Measurements from ENCODE around the gene MEF2D.

The MEF2D gene

GRCh38 chr1:156511644-156512043 is 11.1 kb upstream of the MEF2D start:
- peaks cover 6% of the 10 kb centered on the region; the same call in 1 of the 2 replicates for H3K4me1 ChIP-seq (ENCODE audit: insufficient read depth, low read length)
- H3K9ac ChIP-seq (ENCODE audit: low read depth, low read length), result no peak overlapping the region
- no peaks in the 10 kb centered on the region for H3K9me3 ChIP-seq (ENCODE audit: control insufficient read depth, insufficient read depth, low read length)
- H3K36me3 ChIP-seq (ENCODE audit: insufficient read depth, low read length), result no peaks in the 10 kb centered on the region

DNA sequence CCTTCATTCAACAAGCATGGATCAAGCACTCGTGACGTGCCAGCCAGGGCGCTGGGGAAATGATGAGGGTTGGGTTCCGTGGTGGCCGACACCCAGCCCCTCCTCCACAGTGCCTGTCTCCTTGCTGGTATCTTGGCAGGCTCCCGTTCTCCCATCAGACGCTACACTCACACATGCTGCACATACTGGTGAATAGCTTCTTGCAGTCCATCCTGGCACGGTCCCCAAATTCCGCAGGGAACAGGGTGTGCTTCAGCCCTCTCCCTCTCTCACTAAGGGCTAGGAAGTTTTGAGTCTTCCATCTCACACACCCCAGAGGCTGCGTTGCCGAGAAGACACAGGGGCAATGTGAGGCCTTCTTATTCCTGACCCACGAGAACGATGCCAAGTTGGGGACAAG is 10.1 kb upstream of the MEF2D start:
- no peak overlapping the region for H3K9ac ChIP-seq (ENCODE audit: low read depth, low read length)

GRCh38 chr1:156509424-156510034 is 9.0 kb upstream of the MEF2D start:
- no peak overlapping the region for H3K9ac ChIP-seq (ENCODE audit: low read depth, low read length)
- H3K4me1 ChIP-seq (ENCODE audit: insufficient read depth, low read length), result peaks cover 9% of the 10 kb centered on the region
- no peaks in the 10 kb centered on the region for H3K9me3 ChIP-seq (ENCODE audit: control insufficient read depth, insufficient read depth, low read length)
- no peaks in the 10 kb centered on the region for H3K36me3 ChIP-seq (ENCODE audit: insufficient read depth, low read length)

More for the DNA sequence above, 10.1 kb upstream of the MEF2D start:
- H3K4me1 ChIP-seq (ENCODE audit: insufficient read depth, low read length), result peaks cover 6% of the 10 kb centered on the region; the same call in 1 of the 2 replicates
- no peaks in the 10 kb centered on the region for H3K36me3 ChIP-seq (ENCODE audit: insufficient read depth, low read length)
- no peaks in the 10 kb centered on the region for H3K9me3 ChIP-seq (ENCODE audit: control insufficient read depth, insufficient read depth, low read length)

DNA sequence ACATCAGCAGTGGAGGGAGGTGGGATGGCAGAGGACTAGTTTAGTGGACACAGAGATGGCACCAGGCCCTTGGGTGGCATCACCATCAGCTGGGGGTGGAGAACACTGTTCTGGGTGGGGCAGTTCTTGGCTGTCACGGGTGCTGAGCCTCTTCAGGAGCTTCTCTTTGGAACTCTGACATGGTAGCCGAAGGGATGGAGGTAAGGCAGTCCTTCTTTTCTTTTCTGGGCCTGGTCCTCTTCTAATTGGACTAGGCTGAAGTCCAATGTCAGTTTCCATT is 8.3 kb upstream of the MEF2D start:
- no peak overlapping the region for H3K9ac ChIP-seq (ENCODE audit: low read depth, low read length)
- no peaks in the 10 kb centered on the region for H3K9me3 ChIP-seq (ENCODE audit: control insufficient read depth, insufficient read depth, low read length)
- H3K36me3 ChIP-seq (ENCODE audit: insufficient read depth, low read length), result no peaks in the 10 kb centered on the region
- H3K4me1 ChIP-seq (ENCODE audit: insufficient read depth, low read length), result peaks cover 15% of the 10 kb centered on the region

GRCh38 chr1:156508205-156508954 is 7.8 kb upstream of the MEF2D start:
- H3K4me1 ChIP-seq (ENCODE audit: insufficient read depth, low read length), result peaks cover 20% of the 10 kb centered on the region
- H3K36me3 ChIP-seq (ENCODE audit: insufficient read depth, low read length), result no peaks in the 10 kb centered on the region
- no peaks in the 10 kb centered on the region for H3K9me3 ChIP-seq (ENCODE audit: control insufficient read depth, insufficient read depth, low read length)
- no peak overlapping the region for H3K9ac ChIP-seq (ENCODE audit: low read depth, low read length)

DNA sequence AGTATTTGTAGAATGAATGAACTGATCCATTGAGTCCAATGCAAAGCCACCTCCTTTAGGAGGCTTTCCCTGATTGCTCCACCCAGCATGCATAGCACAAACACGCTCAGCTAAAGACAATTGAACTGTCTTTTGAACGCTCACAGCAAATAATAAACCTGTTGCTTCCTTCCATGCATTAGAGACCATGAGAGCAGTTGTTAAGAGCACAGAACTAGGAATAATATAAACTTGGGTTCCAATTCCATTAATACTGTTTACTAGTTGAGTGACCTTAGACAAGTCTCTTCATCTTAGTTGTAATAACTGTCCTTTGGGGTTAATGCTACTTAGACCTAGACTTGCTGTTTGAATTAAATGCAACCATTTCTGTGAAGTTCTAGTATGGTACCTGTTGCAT is 5.9 kb upstream of the MEF2D start:
- no peaks in the 10 kb centered on the region for H3K9me3 ChIP-seq (ENCODE audit: control insufficient read depth, insufficient read depth, low read length)
- peaks cover 33% of the 10 kb centered on the region for H3K4me1 ChIP-seq (ENCODE audit: insufficient read depth, low read length)
- H3K36me3 ChIP-seq (ENCODE audit: insufficient read depth, low read length), result no peaks in the 10 kb centered on the region
- no peak overlapping the region for H3K9ac ChIP-seq (ENCODE audit: low read depth, low read length)

GRCh38 chr1:156505679-156506298 is 5.2 kb upstream of the MEF2D start:
- H3K9me3 ChIP-seq (ENCODE audit: control insufficient read depth, insufficient read depth, low read length), result no peaks in the 10 kb centered on the region
- H3K4me1 ChIP-seq (ENCODE audit: insufficient read depth, low read length), result peaks cover 33% of the 10 kb centered on the region
- no peak overlapping the region for H3K9ac ChIP-seq (ENCODE audit: low read depth, low read length)
- H3K36me3 ChIP-seq (ENCODE audit: insufficient read depth, low read length), result no peaks in the 10 kb centered on the region

DNA sequence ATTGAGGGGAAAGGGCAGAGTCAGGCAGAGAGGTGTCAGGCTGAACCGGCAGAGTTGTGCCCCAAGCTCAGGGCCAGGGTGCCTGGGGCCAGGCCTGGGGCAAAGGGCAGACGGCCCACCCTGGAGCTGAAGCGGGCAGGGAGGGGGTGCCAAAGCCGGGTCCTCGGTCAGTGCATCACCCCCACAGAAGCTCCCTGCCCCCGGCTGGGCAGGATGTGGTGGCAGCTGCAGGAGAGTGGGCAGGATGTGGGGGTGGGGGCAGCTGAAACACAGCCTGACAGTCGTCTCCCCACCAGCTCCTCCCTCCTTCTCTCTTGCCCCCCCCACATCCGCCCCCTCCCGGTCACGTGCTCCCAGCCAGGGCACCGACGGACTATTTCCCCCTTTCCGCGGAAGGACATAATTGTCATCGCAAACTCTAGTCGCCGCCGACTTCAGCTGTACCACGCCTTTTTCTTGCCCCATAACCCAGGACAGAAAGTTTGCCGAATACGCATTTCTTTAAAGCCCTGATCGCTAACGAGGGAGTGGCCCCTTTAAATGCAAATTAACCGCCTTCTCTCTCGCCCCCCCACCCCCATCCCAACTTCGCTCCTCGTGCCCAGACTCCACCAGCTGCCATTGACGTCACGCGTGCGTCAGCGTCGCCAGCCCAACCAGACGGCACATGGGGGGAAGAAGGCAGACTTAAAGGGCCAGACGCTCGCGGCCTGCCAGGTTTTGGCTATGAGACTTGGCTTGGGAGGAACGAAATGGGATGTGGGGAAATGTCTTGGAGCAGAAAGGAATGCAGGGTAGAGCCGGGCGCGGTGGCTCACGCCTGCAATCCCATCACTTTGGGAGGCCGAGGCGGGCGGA is 4.5 kb upstream of the MEF2D start:
- Histone ChIP-seq H3K4me1 (ENCODE audit: insufficient read depth, low read length) (peaks cover 32% of the 10 kb centered on the region), H3K9ac (ENCODE audit: low read depth, low read length) (peak overlapping the region; percentile 28), H3K36me3 (ENCODE audit: insufficient read depth, low read length) (no peaks in the 10 kb centered on the region)

GRCh38 chr1:156504438-156504813 is 3.9 kb upstream of the MEF2D start:
- Histone ChIP-seq H3K36me3 (ENCODE audit: insufficient read depth, low read length) (no peaks in the 10 kb centered on the region), H3K4me1 (ENCODE audit: insufficient read depth, low read length) (peaks cover 26% of the 10 kb centered on the region), H3K9me3 (ENCODE audit: control insufficient read depth, insufficient read depth, low read length) (no peaks in the 10 kb centered on the region), H3K9ac (ENCODE audit: low read depth, low read length) (peak overlapping the region; percentile 17)

More for the DNA sequence above, 4.5 kb upstream of the MEF2D start:
- H3K9me3 ChIP-seq (ENCODE audit: control insufficient read depth, insufficient read depth, low read length), result no peaks in the 10 kb centered on the region

DNA sequence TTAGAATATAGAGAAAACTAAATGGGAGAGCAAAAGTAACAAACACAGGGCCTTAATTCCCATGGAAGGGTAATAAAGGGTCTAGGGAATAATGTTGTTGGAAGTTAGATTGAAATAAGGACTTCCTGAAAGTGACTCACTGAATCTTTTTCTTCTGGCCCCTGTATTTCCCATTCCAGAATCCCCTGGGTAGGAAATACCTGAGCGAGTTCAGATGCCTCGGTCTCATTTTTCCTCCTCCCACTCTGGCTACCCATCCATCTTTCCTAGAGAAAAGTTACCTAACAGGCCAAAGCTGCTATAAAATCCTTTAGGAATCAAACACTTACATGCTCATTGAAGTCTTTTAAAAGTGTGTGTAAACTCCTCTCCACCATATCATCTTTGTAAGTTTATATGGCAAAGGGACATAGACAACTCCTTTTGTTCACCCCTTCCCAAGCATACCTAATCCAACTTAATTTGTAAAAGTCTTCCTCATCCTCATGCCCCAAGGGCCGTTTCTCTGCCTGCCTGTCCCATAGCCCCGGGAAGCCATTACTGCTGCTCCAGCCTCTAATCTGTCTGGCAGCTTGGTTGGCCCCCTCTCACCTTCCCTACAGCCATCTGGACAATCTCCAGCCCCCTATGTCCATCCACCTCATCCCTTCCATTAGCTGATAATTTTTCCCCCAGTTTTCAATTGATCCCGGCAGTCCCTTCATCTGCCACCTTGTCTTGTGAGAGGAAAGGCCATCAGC is 3.3 kb upstream of the MEF2D start:
- H3K4me1 ChIP-seq (ENCODE audit: insufficient read depth, low read length), result peaks cover 26% of the 10 kb centered on the region

DNA sequence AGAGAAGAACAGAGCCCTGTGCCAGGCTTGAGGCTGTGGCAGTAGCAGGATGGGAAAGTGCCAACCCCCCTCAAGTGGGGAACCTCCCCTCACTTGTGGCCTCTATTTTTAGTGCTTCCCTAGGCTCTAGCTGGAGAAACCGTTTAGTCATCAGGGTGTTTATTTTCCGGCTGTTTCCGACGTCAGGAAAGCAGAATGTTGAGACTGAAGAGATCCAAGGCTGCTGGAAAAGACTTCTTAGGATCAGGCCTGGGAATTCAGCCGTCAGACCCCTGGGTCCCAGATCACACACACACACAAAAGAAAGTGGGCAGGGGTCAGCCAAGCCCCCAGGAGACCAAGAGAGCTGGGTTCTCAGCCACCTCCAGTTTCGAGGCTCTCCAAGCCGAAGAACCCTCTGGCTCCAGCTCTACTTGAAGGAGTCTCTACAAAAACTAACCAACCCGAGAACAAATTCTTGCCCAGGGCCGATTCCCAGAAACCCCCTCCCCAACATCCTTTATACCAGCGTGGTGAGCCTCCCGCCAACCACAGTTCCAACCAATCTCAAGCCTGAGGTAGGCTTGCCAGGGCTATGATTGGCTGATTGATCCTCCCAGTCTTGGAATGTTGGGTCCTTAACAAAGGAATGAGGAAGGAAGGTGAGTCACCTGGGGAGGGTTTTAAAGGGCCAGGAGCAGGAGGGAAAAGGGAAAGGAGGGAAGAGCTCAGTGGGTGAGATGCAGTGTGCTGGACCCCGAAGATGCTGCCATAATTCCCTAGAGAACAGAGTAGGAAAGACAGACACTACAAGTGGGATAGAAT is 2.5 kb upstream of the MEF2D start:
- peaks cover 29% of the 10 kb centered on the region for H3K4me1 ChIP-seq (ENCODE audit: insufficient read depth, low read length)
- peak overlapping the region; percentile 23; the same call in 1 of the 2 replicates for H3K9ac ChIP-seq (ENCODE audit: low read depth, low read length)
- no peaks in the 10 kb centered on the region for H3K36me3 ChIP-seq (ENCODE audit: insufficient read depth, low read length)
- H3K9me3 ChIP-seq (ENCODE audit: control insufficient read depth, insufficient read depth, low read length), result no peaks in the 10 kb centered on the region

More for the DNA sequence above, 3.3 kb upstream of the MEF2D start:
- no peaks in the 10 kb centered on the region for H3K36me3 ChIP-seq (ENCODE audit: insufficient read depth, low read length)
- H3K9ac ChIP-seq (ENCODE audit: low read depth, low read length), result no peak overlapping the region
- no peaks in the 10 kb centered on the region for H3K9me3 ChIP-seq (ENCODE audit: control insufficient read depth, insufficient read depth, low read length)

DNA sequence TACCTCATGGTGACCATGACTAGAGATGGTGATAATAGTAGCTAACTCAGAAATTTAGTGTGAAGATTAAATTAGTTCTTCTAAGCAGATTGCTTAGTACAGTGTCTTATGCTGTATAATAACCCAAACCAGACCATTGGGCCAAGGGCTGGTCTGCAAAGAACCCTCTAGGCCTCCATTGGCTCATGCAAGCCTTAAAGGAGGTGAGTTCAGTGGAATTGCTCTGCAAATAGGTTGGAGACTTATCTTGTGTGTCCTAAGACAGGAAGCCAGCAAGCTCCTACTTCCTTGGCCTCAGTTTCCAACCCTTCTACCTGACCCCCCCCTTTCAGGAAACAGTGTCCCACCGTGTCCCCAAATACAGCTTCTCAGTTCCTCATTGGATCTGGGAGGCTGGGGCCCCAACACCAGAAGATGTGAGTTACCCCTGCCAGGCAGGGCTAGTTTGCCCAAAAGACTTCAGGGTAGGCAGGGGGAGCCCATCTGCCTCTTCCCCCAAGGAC is 1.9 kb upstream of the MEF2D start:
- H3K4me1 ChIP-seq (ENCODE audit: insufficient read depth, low read length), result peaks cover 35% of the 10 kb centered on the region
- no peaks in the 10 kb centered on the region for H3K9me3 ChIP-seq (ENCODE audit: control insufficient read depth, insufficient read depth, low read length)
- no peaks in the 10 kb centered on the region for H3K36me3 ChIP-seq (ENCODE audit: insufficient read depth, low read length)
- no peak overlapping the region for H3K9ac ChIP-seq (ENCODE audit: low read depth, low read length)

Measured in ES-I3 (cell line).